Cardiac muscle cell (in vitro differentiated cells and primary cell): Measurements from ENCODE around the gene BRD4. TPM values are rescaled to one million over a fixed set of nuclear protein-coding genes. Genes with fewer than 3 reads are reported as not detected.
A peak's percentile ranks its signal among the peaks of the same experiment; 100 is the strongest.

ENCODE experiments used
- DNase-seq, 2 donors: peaks; one replicate each; pipeline versions ENCODE4 v3.0.0 to v3.0.0-alpha.2; 2010 to 2017; ENCODE audit warnings: low read depth in 1 of 2, low spot score in 1 of 2
- H3K27ac ChIP-seq: fragments of 200-600 bp; sonication (generic); 2 replicates; pipeline ENCODE4 v1.5.1; 2016
- H3K27me3 ChIP-seq: fragments of 200-600 bp; sonication (generic); 2 replicates; pipeline ENCODE4 v1.6.0; 2016; ENCODE audit warnings: control low read depth
- H3K36me3 ChIP-seq: fragments of 200-600 bp; sonication (generic); 2 replicates; pipeline ENCODE4 v1.5.1; 2016; ENCODE audit warnings: control low read depth
- H3K4me1 ChIP-seq: fragments of 200-600 bp; sonication (generic); 2 replicates; pipeline ENCODE4 v1.8.1; 2017; ENCODE audit warnings: low read depth, mild to moderate bottlenecking, mixed run types
- H3K4me3 ChIP-seq: fragments of 200-600 bp; sonication (generic); 2 replicates; pipeline ENCODE4 v1.5.1; 2016; ENCODE audit warnings: mild to moderate bottlenecking
- H3K9me3 ChIP-seq: fragments of 200-600 bp; sonication (generic); 2 replicates; pipeline ENCODE4 v1.5.1; 2017; ENCODE audit warnings: low read depth, mild to moderate bottlenecking, control low read depth
- CTCF ChIP-seq: IDR thresholded peaks from 2 replicates; pipeline ENCODE4 v1.5.1; 2012; ENCODE audit warnings: low read depth, mild to moderate bottlenecking, low read length
- polyA plus RNA-seq: library from polyadenylated mRNA; unstranded; fragments of >200 nt; fragmentation: Nextera tagmentation; extraction: Ambion mirVana; gene quantifications from 2 replicates; pipeline ENCODE4 v1.2.1, GENCODE V29; 2016
- total RNA-seq: library from RNA; depleted of rRNA; stranded (reverse); fragments of >200 nt; gene quantifications from 2 replicates; pipeline ENCODE4 v1.2.3, GENCODE V29; 2016

Gene BRD4
- total and polyA plus RNA-seq, 2 experiments from 2014 or later = 42.5 to 86.1 TPM

- Histone ChIP-seq H3K27me3 (peaks cover 14% of the 10 kb centered on the region), H3K4me3 (no peak overlapping the region), H3K27ac (no peak overlapping the region), H3K4me1 (no peaks in the 10 kb centered on the region), H3K9me3 (no peaks in the 10 kb centered on the region), H3K36me3 (peaks cover 27% of the 10 kb centered on the region)
- TF ChIP-seq CTCF = no peak
- no peak for DNase-seq
These were observed 97.8 kb downstream of the BRD4 start for GRCh38 chr19:15234431-15235130.

DNA sequence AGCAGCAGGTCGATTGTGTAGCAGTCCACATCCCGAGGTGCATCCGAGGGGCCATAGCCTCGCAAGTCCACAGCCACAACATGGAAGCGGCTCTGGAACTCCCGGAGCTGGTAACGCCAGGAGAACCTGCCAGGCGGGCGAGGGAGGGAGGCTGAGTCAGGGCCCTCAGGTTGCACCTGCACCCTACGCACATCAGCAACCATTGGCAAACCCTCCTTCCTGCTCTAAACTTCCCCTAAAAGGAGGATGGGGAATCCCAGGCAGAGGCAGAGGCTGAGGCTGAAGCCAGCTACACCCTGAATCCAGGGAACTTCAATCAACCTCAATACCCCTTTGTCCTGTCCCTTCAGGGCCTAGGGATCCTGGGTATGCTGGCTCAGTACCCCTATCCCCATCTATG is 101.1 kb downstream of the BRD4 start:
- Histone ChIP-seq H3K36me3 (peaks cover 4% of the 10 kb centered on the region), H3K4me3 (no peak overlapping the region), H3K9me3 (no peaks in the 10 kb centered on the region), H3K27ac (no peak overlapping the region), H3K27me3 (peaks cover 14% of the 10 kb centered on the region), H3K4me1 (no peaks in the 10 kb centered on the region)
- TF ChIP-seq CTCF = no peak
- DNase-seq = no peak

DNA sequence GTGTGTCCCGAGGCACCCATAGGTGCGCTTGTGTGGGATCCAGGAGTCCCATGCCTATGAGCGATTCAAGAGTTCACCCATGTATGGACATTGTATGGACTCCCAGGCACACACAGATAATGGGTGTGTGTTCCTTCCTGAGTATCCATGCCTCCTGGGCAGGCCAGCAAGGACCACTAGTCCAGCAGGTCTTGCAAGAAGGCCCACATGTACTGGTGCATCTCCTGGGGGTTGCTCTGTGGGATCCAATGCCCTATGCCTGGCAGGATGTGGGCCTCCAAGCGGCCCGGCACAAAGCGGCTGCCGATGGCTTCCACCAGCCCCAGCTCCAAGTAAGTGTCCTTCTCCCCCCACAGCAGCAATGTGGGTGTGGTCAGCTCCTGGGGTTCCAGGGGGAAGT is 105.1 kb downstream of the BRD4 start:
- Histone ChIP-seq H3K36me3 (no peaks in the 10 kb centered on the region), H3K4me1 (no peaks in the 10 kb centered on the region), H3K27ac (no peak overlapping the region), H3K27me3 (peaks cover 7% of the 10 kb centered on the region), H3K9me3 (no peaks in the 10 kb centered on the region), H3K4me3 (no peak overlapping the region)
- no peak for DNase-seq
- no peak for TF ChIP-seq CTCF

- H3K4me1 ChIP-seq = no peaks in the 10 kb centered on the region
- H3K27me3 ChIP-seq = no peaks in the 10 kb centered on the region
- H3K27ac ChIP-seq = no peak overlapping the region
These were observed 106.6 kb downstream of the BRD4 start for GRCh38 chr19:15225760-15226159.

GRCh38 chr19:15223649-15224361 is 108.5 kb downstream of the BRD4 start:
- no peaks in the 10 kb centered on the region for H3K9me3 ChIP-seq
- H3K4me3 ChIP-seq = peak overlapping the region; percentile 57
- no peaks in the 10 kb centered on the region for H3K36me3 ChIP-seq
- H3K4me1 ChIP-seq = no peaks in the 10 kb centered on the region
- peak in 1 of 2 donors; percentile 32 for DNase-seq
- no peak overlapping the region for H3K27ac ChIP-seq
- no peak for TF ChIP-seq CTCF
- no peaks in the 10 kb centered on the region for H3K27me3 ChIP-seq

More at GRCh38 chr19:15225760-15226159, 106.6 kb downstream of the BRD4 start:
- Histone ChIP-seq H3K36me3 (no peaks in the 10 kb centered on the region), H3K4me3 (no peak overlapping the region), H3K9me3 (no peaks in the 10 kb centered on the region)
- TF ChIP-seq CTCF = no peak
- DNase-seq = no peak
